ENCODE results near the gene LILRB5. TPM values are rescaled to one million over a fixed set of nuclear protein-coding genes. Genes with fewer than 3 reads are reported as not detected.
"Not testable (repeated sequence)": the region's sequence is repeated elsewhere in the genome, so short reads cannot be mapped to it uniquely, and the experiment has no call there.

The LILRB5 gene
- not detected for total RNA-seq

GRCh38 chr19:54257116-54257480 is at the start of gene LILRB5:
Gene LILRB5 (minus strand): TSS chr19:54257273. CDS start chr19:54257193, 80 bp downstream.
- Mint-ChIP-seq H3K36me3 (no peaks in the 10 kb centered on the region), H3K9me3 (no peaks in the 10 kb centered on the region), H3K27ac (no peak within 1 kb of the TSS), H3K27me3 (peaks cover 10% of the 10 kb centered on the region), H3K4me1 (no peaks in the 10 kb centered on the region), H3K4me3 (no peak within 1 kb of the TSS)
- no peak for DNase-seq

DNA sequence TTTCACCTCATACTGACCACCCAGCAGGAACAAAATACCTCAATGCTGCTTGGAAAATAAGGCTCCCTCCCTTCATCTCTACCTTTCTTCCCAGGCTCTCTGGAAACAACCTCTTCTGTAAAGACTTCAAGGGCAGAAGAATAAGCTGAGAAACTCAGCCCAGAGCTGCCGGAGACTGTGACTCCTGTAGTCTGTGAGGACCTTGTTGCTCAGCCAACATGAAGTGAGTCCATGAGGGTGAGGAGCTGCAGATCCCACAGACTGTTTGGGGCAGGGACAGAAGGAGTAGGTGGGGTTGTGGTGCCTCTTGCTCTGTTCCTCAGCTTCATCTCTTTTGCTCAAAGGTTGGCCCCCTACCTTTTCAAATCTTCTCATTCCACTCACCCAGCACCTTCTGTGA is 48.1 kb upstream of the LILRB5 start:
- Mint-ChIP-seq H3K36me3 (no peaks in the 10 kb centered on the region), H3K27ac (no peak overlapping the region), H3K9me3 (no peaks in the 10 kb centered on the region), H3K27me3 (peaks cover 9% of the 10 kb centered on the region), H3K4me1 (peaks cover 9% of the 10 kb centered on the region), H3K4me3 (no peak overlapping the region)
- DNase-seq: no peak

- H3K27ac Mint-ChIP-seq: no peak overlapping the region
- no peak for DNase-seq
- H3K4me3 Mint-ChIP-seq: no peak overlapping the region
- H3K27me3 Mint-ChIP-seq: peaks cover 7% of the 10 kb centered on the region
- H3K4me1 Mint-ChIP-seq: peaks cover 9% of the 10 kb centered on the region
- no peaks in the 10 kb centered on the region for H3K9me3 Mint-ChIP-seq
- H3K36me3 Mint-ChIP-seq: no peaks in the 10 kb centered on the region
Observed at GRCh38 chr19:54302257-54302656, 45.2 kb upstream of the LILRB5 start.

DNA sequence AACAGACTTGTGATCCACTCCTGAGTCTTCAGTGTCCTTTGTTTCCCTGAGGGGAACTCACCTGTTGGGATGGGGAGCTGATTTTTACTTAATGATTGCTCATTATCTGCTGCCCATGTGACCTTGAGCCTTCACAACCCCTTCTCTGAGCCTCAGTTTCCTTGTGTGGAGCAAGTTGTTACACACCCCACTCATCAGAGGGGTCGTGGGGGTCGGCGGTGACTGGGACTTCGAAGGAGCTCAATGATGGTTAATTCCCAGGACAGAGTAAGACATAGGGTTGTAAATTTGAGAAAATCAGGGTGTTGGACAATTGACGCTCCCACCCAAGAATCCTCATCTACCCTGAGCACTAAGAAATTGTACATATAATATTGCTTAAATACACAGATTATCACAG is 42.4 kb upstream of the LILRB5 start:
- Mint-ChIP-seq H3K9me3 (no peaks in the 10 kb centered on the region), H3K4me3 (no peak overlapping the region), H3K27ac (no peak overlapping the region), H3K4me1 (peaks cover 6% of the 10 kb centered on the region), H3K36me3 (no peaks in the 10 kb centered on the region), H3K27me3 (peaks cover 3% of the 10 kb centered on the region)
- no peak for DNase-seq

DNA sequence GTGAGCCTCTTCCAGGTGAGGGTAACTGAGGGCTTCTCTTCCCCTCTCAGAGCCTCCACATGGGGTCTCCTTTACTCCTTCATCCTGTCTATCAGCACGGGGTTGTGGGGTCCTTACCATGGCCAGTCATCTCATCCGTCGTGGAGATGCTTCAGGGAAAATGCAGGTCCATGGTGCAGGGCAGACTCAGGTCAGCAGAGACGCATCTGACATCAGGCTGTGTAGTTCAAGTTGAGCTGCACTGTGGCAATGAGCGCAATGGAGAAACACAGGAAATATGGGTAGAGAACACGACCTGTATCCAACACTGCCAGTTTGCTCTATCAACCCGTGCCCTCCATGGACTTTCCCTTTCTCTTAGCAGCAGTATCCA is 42.0 kb upstream of the LILRB5 start:
- no peaks in the 10 kb centered on the region for H3K36me3 Mint-ChIP-seq
- H3K27ac Mint-ChIP-seq: no peak overlapping the region
- peaks cover 5% of the 10 kb centered on the region for H3K4me1 Mint-ChIP-seq
- H3K4me3 Mint-ChIP-seq: no peak overlapping the region
- H3K9me3 Mint-ChIP-seq: peaks cover 2% of the 10 kb centered on the region
- peaks cover 7% of the 10 kb centered on the region for H3K27me3 Mint-ChIP-seq
- no peak for DNase-seq

DNA sequence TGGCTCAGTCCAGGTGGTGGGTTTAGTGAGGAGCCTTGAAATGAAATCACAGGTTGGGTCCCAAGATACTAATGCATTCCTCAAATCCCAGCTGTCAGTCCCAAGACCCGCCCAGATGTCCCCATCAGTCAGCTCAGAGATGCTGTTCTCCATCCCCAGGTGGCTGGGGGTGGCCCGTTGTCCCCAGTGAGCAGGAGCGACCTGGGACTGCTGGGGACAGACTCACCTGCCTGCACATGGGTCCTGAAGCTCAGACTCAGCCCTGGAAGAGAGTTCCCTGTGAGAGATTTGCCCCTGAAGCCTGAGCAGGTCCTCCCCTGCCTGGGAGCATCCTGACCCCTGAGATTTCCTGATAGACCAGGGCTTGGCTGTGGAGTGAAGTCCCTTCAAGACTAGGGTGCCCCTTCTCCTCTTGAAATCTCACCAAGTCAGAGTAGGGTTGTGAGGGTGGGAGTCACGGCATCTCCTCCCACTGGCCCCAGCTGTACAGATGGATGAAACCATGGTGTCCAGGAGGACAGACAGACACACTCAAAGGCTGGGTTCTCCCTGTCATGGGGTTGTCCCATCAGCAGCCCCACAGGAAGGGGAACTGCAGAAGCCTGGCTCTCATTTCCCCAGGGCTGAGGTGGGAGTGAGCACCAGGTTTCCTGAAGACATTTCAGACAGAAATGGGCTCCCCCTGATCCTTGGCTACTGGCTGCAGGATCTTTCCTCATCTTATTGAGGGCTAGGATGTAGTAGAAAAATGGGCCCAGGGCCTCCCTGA is 41.5 kb upstream of the LILRB5 start:
- H3K36me3 Mint-ChIP-seq: no peaks in the 10 kb centered on the region
- H3K27ac Mint-ChIP-seq: no peak overlapping the region
- no peak overlapping the region for H3K4me3 Mint-ChIP-seq
- DNase-seq: no peak
- H3K4me1 Mint-ChIP-seq: peaks cover under 1% of the 10 kb centered on the region
- peaks cover 2% of the 10 kb centered on the region for H3K9me3 Mint-ChIP-seq
- peaks cover 12% of the 10 kb centered on the region for H3K27me3 Mint-ChIP-seq

GRCh38 chr19:54297759-54298305 is 40.8 kb upstream of the LILRB5 start:
- Mint-ChIP-seq H3K4me1 (no peaks in the 10 kb centered on the region), H3K9me3 (peaks cover 2% of the 10 kb centered on the region), H3K27ac (no peak overlapping the region), H3K27me3 (peaks cover 17% of the 10 kb centered on the region), H3K36me3 (no peaks in the 10 kb centered on the region), H3K4me3 (no peak overlapping the region)
- DNase-seq: no peak

DNA sequence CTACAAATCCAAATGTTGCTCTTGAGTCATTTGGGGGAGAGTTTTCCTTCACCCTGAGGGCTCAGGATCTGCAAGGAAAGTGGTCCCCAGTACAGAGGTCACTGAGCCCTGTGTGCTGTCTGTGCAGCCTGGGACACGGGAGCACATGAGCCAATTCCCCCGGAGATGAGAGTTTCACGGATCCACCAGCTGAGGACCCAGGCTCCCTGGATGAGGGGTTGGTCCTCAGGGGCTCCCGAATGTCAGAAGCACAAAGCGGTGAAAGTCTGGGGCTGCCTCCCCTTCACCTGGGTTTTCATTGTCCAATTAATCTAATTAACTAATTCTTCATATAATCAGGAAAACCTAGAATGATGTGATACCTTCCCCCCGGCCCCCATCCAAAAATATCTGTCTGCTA is 37.5 kb upstream of the LILRB5 start:
- Mint-ChIP-seq H3K27me3 (peaks cover 26% of the 10 kb centered on the region), H3K9me3 (peaks cover 2% of the 10 kb centered on the region), H3K36me3 (no peaks in the 10 kb centered on the region), H3K4me1 (no peaks in the 10 kb centered on the region), H3K27ac (no peak overlapping the region), H3K4me3 (no peak overlapping the region)
- DNase-seq: no peak

GRCh38 chr19:54289160-54289559 is 32.1 kb upstream of the LILRB5 start:
- not testable (repeated sequence) for H3K4me3 Mint-ChIP-seq, H3K27ac Mint-ChIP-seq, DNase-seq, H3K4me1 Mint-ChIP-seq, H3K36me3 Mint-ChIP-seq, H3K9me3 Mint-ChIP-seq
- H3K27me3 Mint-ChIP-seq: peaks cover 20% of the 10 kb centered on the region

DNA sequence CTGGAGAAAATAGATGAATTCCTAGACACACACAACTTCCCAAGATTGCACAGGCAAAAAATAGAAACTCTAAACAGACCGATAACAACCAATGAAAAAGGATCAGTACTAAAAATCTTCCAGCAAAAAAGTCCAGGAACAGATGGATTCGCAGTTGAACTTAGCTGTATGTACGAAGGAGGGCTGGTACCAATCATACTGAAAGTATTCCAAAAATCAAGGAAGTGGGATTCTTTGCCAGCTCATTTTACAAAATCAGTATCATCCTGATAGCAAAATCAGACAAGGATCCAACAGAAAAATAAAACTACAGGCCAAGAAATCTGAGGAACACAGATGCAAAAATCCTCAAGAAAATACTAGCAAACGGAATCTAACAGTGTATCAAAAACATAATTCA is 30.4 kb upstream of the LILRB5 start:
- Mint-ChIP-seq H3K4me1 (peaks cover 5% of the 10 kb centered on the region), H3K9me3 (no peaks in the 10 kb centered on the region), H3K36me3 (no peaks in the 10 kb centered on the region), H3K27me3 (peaks cover 9% of the 10 kb centered on the region), H3K27ac (no peak overlapping the region), H3K4me3 (no peak overlapping the region)
- DNase-seq: no peak

DNA sequence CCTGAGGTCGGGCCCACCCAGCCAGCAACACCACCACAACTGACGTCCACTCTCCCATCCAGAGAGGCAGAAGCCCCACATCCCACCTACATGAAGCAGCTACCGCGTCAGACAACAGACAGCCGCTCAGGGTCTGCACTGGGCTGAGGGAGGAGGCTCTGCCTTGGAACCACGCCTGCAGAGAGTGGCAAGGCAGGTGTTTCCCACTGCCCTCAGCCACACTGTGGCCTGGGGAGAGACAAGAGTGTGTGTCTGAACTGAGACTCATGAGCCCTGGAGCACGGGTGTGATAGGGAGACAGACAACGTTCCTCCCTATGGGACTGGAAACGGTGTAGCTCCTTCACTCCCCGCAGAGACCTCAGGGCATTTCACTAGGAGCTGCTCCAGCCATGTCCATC is 29.2 kb upstream of the LILRB5 start:
- not testable (repeated sequence) for H3K4me1 Mint-ChIP-seq, H3K27ac Mint-ChIP-seq, H3K4me3 Mint-ChIP-seq, DNase-seq, H3K36me3 Mint-ChIP-seq, H3K9me3 Mint-ChIP-seq
- H3K27me3 Mint-ChIP-seq: peaks cover 12% of the 10 kb centered on the region

DNA sequence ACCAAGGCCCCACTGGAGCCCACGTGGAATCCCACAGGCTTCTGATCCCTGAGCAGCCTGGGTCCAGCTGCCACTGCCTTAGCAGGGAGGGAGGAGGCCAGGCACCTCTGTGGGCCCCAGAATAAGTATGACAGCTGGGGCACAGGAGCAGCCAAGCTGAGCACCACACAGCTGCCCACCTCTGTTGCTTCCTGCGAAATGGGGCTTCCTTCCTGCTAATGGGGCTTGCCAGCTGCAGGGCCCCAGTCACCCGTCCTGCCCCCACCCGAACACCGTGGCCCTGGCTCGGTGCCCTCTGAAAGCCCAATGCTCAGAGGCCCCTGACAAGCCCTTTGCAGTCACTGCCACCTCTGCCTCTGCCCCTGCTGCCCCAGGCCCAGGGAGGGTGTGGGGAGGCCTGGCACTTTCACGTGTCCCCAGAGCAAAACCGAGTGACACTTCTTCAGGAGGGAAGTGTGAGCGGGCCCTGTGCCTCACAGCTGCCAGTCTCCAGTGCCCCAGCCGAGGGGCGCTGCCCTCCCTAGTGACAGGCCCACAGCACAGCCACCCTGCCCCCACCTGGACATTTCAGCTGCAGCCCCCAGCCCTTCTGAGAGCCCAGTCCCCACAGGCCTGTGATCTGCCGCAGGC is 28.5 kb upstream of the LILRB5 start:
- H3K36me3 Mint-ChIP-seq, H3K9me3 Mint-ChIP-seq, H3K27ac Mint-ChIP-seq, DNase-seq, H3K4me1 Mint-ChIP-seq, H3K4me3 Mint-ChIP-seq: not testable (repeated sequence)
- peaks cover 16% of the 10 kb centered on the region for H3K27me3 Mint-ChIP-seq

DNA sequence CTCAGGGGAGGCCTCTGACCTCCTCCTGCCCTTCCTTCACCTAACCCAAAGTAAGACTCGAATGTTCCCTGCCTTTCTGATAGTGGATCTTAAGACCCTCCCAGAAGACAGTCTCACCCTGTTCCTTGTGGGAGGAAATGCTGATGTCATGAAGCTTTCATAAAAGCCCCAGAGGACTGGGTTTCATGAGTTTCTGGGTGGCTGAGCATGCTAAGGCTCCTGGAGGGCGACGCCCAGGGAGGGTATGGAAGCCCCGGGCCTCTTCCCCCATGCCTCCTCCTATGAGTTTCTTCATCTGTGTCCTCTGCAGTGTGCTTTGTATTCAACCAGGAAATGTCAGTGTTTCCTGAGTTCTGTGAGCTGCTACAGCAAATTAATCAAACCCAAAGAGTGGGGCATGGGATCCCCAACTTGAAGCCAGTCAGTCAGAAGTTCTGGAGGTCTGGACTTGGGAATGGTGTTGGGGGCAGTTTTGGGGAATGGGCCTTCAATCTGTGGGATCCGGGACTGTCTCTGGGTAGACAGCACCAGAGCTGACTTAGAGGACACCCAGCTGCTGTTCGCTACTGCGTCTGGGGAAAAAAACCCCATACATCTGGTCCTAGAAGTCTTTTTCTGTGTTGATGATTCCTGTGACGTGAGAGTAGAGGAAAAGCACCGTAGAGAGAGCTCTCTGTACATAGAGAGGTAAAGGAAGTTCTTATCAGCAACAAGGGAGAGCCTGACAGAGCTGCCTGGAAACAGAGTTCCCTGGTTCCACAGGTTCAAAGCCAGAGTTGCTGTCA is 25.8 kb upstream of the LILRB5 start:
- Mint-ChIP-seq H3K36me3 (no peaks in the 10 kb centered on the region), H3K4me1 (peaks cover 5% of the 10 kb centered on the region), H3K27ac (no peak overlapping the region), H3K9me3 (no peaks in the 10 kb centered on the region), H3K27me3 (peaks cover 33% of the 10 kb centered on the region), H3K4me3 (no peak overlapping the region)
- no peak for DNase-seq

GRCh38 chr19:54281729-54282075 is 24.6 kb upstream of the LILRB5 start:
- not testable (repeated sequence) for DNase-seq, H3K36me3 Mint-ChIP-seq, H3K4me3 Mint-ChIP-seq, H3K27ac Mint-ChIP-seq, H3K9me3 Mint-ChIP-seq, H3K4me1 Mint-ChIP-seq
- H3K27me3 Mint-ChIP-seq: peaks cover 34% of the 10 kb centered on the region

DNA sequence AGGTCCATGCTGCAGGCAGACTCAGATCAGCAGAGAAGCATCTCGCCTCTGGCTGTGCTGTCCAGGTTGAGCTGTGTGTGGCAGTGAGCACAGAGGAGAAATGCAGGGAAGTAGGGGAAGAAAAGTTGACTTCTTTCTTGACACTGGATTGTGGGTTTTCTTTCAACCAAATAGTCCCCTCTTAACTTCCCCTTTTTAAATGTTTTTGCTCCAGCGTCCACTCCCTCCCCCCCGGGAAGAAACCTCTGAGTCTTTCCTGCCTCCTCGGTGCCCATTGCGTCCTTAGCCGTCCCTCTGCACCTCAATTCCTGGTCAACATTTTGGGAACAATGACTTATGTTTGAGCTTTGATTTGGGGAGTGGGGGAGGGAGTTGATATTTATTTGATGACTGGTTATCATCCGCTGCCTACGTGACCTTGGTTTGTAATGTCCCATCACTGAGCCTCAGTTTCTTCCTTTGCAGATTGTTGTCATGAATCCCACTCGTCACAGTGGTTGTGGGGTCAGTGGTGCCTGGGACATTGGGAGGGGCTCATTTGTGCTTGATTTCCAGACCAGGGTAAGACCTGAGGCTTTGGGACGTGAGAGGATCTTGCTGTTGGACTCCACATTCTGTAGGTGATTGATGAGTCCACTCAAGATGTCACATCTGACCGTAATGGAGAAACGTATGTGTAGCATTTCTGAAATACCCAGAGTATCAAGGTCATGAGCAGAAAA is 24.1 kb upstream of the LILRB5 start, which contains the start of gene LILRB2:
TSS of gene LILRB2 (minus strand) at position 104 of the 722 bp plus-strand sequence. CDS start 614 bp downstream, outside the sequence.
- Mint-ChIP-seq H3K4me3 (no peak within 1 kb of the TSS), H3K27me3 (peaks cover 34% of the 10 kb centered on the region), H3K27ac (no peak within 1 kb of the TSS), H3K4me1 (peaks cover 5% of the 10 kb centered on the region), H3K9me3 (no peaks in the 10 kb centered on the region), H3K36me3 (no peaks in the 10 kb centered on the region)
- DNase-seq: no peak

All from activated naive CD8-positive, alpha-beta T cell treated with anti-CD3 and anti-CD28 coated beads for 36 hours (primary cell).